ENCODE results near the gene CDT1.

CDT1 gene

DNA sequence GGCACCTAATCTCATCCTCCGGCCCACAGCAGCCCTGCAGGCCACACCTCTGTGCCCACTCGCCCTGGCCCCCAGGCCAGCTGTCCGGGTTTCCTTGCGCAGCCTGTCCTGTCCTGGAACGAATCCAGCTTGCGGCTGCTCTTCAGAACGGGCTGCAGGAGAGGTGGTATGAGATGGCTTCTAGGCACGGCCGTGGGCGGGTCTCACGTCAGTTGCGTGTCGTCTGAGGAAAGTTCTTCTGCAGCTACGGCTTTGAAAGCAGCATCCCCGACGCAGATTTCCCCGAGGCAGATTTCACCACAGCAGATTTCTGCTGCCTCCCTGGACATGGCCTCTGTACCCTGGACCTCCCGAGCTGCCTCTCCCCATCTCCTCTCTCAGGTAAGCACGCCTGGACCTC lies 35.0 kb downstream of the CDT1 start:
- Histone ChIP-seq H3K27ac (peak overlapping the region in 8 of 11 experiments; percentile 72 to 88 (median 84); a peak in 16 of 22 replicates), H3K9ac (peak overlapping the region in 8 of 11 experiments; percentile 33 to 80 (median 74); a peak in 11 of 22 replicates), H3K36me3 (peaks cover 8 to 64% (median 32%) of the 10 kb centered on the region in 11 experiments; a peak in 19 of 22 replicates), H4K20me1 (peaks cover 24 to 95% (median 56%) of the 10 kb centered on the region in 11 experiments; a peak in 18 of 22 replicates), H3K4me3 (no peak overlapping the region; a peak in 1 of 20 replicates), H3K27me3 (peaks cover 10 to 20% (median 15%) of the 10 kb centered on the region in 11 experiments; a peak in 20 of 22 replicates), H3K9me3 (replicated peaks in 1 of 11) (no peaks in the 10 kb centered on the region), H3K4me1 (peaks cover 51 to 93% (median 79%) of the 10 kb centered on the region in 10 experiments), H3K4me2 (peak overlapping the region; percentile 68 to 97 (median 92))
- no peak for TF ChIP-seq Cebpa-rat (IDR thresholded peaks at IDR 0.05)

DNA sequence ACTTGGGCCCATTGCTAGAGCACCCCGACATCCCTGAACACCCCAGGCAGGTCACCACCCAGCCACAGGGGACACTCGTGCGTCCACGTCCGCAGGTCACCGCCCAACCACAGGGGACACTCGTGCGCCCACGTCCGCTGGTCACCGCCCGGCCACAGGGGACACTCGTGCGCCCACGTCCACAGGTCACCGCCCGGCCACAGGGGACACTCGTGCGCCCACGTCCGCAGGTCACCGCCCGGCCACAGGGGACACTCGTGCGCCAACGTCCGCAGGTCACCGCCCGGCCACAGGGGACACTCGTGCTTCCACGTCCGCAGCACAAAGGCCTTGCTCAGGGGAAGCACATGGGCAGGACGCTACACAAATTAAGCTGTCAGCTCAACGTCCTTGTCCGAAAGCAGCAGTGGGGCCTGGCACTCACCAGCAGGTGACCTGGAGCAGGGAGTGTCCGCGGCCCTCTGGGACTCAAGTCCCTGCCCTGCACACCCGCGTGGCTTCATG lies 35.5 kb downstream of the CDT1 start:
- H3K4me2 ChIP-seq: peak overlapping the region; percentile 68 to 97 (median 92)
- peak overlapping the region in 10 of 11 experiments; percentile 28 to 88 (median 84); a peak in 19 of 22 replicates for H3K27ac ChIP-seq
- H3K9ac ChIP-seq: peak overlapping the region in 10 of 11 experiments; percentile 22 to 80 (median 73); a peak in 16 of 22 replicates

DNA sequence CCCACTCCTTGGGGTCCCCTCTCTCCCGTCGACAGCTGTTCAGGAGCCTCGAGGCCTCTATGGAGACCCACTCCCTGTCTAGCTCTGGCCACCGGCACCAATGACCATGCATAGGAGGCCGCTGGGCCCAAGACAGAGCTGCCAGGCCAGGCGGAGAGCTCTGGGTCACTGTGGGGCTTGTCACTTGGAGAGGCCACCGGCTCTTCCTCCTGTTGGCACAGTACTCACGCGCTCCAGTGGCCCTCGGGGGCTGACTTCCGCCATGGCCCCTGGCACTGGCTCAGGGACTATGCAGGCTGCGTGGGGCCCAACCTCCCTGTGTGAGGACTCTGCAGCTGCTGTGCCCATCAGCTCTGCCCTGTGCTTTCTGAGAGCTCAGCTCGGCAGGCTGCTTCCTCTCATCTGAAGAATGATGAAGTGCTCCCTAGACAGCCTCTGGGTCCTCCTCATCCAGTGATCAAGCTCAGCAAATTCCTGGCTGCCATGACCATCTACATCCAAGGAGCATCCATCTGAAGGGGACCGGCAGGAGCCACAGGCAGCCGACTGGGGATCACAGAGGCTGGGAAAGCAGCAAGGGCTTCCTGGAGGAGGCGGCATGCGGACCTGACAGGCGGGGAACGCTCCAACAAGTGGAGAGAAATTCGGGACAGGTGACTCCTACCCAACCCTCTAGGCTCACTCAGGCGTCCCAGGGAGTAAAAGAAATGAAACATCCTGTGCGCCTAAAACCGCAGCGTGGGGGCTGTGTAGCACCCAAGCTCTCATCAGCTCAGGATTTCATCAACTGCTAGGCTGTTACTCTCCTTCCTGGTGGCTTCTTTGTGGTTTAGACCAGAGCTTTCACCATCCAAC lies 36.4 kb downstream of the CDT1 start:
- Histone ChIP-seq H3K9ac (peak overlapping the region; percentile 0 to 80 (median 72); a peak in 19 of 22 replicates), H3K36me3 (peaks cover 3 to 53% (median 27%) of the 10 kb centered on the region in 11 experiments; a peak in 19 of 22 replicates), H4K20me1 (peaks cover 32 to 98% (median 68%) of the 10 kb centered on the region in 11 experiments; a peak in 18 of 22 replicates), H3K4me1 (peaks cover 51 to 86% (median 76%) of the 10 kb centered on the region in 10 experiments), H3K4me3 (peak overlapping the region in 7 of 10 experiments; percentile 13 to 57 (median 32); a peak in 12 of 20 replicates), H3K27ac (peak overlapping the region in 10 of 11 experiments; percentile 28 to 88 (median 84); a peak in 19 of 22 replicates), H3K9me3 (replicated peaks in 1 of 11) (no peaks in the 10 kb centered on the region), H3K27me3 (peaks cover 10 to 20% (median 13%) of the 10 kb centered on the region in 11 experiments; a peak in 20 of 22 replicates), H3K4me2 (peak overlapping the region; percentile 68 to 97 (median 91))
- TF ChIP-seq Cebpa-rat (IDR thresholded peaks at IDR 0.05): peak in 8 of 11 experiments; percentile 58 to 96 (median 80); a peak in 15 of 22 replicates

More for the DNA sequence above, 35.5 kb downstream of the CDT1 start:
- Histone ChIP-seq H4K20me1 (peaks cover 25 to 96% (median 59%) of the 10 kb centered on the region in 11 experiments; a peak in 18 of 22 replicates), H3K4me1 (peaks cover 51 to 89% (median 74%) of the 10 kb centered on the region in 10 experiments), H3K4me3 (peak overlapping the region in 5 of 10 experiments; percentile 13 to 57 (median 27); a peak in 5 of 20 replicates), H3K9me3 (replicated peaks in 1 of 11) (no peaks in the 10 kb centered on the region), H3K27me3 (peaks cover 10 to 20% (median 15%) of the 10 kb centered on the region in 11 experiments; a peak in 20 of 22 replicates), H3K36me3 (peaks cover 8 to 61% (median 32%) of the 10 kb centered on the region in 11 experiments; a peak in 19 of 22 replicates)
- no peak for TF ChIP-seq Cebpa-rat (IDR thresholded peaks at IDR 0.05)

DNA sequence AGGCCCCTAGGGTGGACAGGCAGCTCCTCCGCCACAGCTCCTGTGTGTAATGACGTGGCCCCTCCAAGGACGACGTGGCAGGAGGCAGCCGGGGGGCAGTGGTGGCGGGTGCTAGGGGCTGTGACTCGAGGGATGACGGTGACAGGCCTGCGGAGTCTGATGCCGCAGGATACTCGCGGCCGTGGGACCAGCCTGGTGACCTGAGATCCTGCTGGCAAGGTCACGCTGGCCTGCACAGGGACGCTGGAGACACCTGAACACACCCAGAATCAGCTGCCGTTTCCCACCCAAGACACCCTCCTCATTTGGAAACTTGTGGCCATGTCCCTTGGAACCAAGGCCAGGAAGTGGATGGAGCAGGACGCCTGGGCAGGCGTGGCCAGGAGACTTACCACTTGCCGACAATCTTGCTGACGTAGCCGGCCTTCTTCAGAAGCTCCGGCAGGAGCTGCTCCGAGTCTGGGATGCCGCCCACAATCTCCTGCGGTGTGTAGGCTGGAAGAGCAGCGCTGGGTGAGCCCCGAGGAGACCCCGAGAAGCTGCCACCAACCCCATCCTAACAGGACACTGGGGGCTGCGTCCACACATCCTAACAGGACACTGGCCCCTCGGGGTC lies 37.1 kb downstream of the CDT1 start:
- Histone ChIP-seq H3K9me3 (replicated peaks in 1 of 11) (no peaks in the 10 kb centered on the region), H3K27me3 (peaks cover 3 to 14% (median 7%) of the 10 kb centered on the region in 11 experiments; a peak in 19 of 22 replicates), H3K9ac (peak overlapping the region; percentile 0 to 80 (median 72); a peak in 19 of 22 replicates), H3K4me2 (peak overlapping the region; percentile 68 to 97 (median 91)), H4K20me1 (peaks cover 32 to 98% (median 74%) of the 10 kb centered on the region in 11 experiments; a peak in 18 of 22 replicates), H3K27ac (peak overlapping the region in 9 of 11 experiments; percentile 71 to 88 (median 84); a peak in 18 of 22 replicates), H3K4me3 (peak overlapping the region in 6 of 10 experiments; percentile 25 to 57 (median 32); a peak in 11 of 20 replicates), H3K4me1 (peaks cover 51 to 82% (median 72%) of the 10 kb centered on the region in 10 experiments), H3K36me3 (peaks cover 0 to 48% (median 19%) of the 10 kb centered on the region in 11 experiments; a peak in 17 of 22 replicates)
- peak in 1 of 11 experiments; percentile 1; a peak in 1 of 22 replicates for TF ChIP-seq Cebpa-rat (IDR thresholded peaks at IDR 0.05)

DNA sequence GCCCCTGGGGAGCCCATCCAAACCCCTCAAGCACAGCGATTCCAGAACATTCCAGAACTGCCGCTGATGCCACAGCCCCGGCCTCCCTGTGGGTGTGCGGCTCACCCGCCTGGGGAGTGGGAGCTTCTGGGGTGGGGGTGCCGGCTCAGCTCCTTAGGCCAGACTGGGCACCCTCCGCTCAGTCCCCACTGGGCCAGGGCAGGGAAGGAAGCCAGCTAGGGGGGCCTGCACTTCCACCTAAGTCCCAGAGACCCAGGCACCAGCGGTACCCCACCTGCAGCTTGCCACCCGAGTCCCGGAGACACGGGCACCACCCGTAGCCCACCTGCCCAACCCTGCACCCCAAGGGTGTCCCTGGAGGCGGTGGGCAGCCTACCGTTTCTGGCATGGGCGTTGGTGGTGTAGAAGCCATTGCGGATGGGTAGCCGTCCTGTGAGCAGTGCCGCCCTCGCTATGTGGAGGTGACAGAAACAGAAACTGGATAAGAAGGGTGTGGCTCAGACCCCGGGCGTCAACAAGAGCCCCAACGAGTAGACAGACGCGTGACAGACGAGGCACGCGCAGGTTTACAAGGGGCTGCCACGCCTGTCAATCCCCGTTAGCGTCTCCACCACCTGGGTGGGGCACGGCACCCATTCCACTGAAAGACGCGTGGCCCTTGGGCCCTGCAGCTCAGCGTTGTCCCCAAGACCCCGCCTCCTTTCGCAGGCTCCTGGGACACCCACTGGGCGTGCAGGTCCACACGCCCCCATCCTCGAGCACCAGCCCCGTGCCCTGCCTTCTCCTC lies 38.1 kb downstream of the CDT1 start:
- Histone ChIP-seq H3K4me2 (peak overlapping the region; percentile 68 to 97 (median 91)), H3K27me3 (peaks cover 0 to 4% (median 0%) of the 10 kb centered on the region in 11 experiments; a peak in 4 of 22 replicates), H3K9ac (peak overlapping the region in 10 of 11 experiments; percentile 0 to 80 (median 73); a peak in 15 of 22 replicates), H3K36me3 (peaks cover 0 to 54% (median 22%) of the 10 kb centered on the region in 11 experiments; a peak in 17 of 22 replicates), H3K9me3 (replicated peaks in 1 of 11) (no peaks in the 10 kb centered on the region), H3K27ac (peak overlapping the region in 9 of 11 experiments; percentile 71 to 88 (median 84); a peak in 17 of 22 replicates), H3K4me1 (peaks cover 51 to 71% (median 63%) of the 10 kb centered on the region in 10 experiments), H4K20me1 (peaks cover 37 to 100% (median 71%) of the 10 kb centered on the region in 11 experiments; a peak in 18 of 22 replicates), H3K4me3 (peak overlapping the region in 3 of 10 experiments; percentile 25 to 57 (median 27); a peak in 7 of 20 replicates)
- TF ChIP-seq Cebpa-rat (IDR thresholded peaks at IDR 0.05): no peak

DNA sequence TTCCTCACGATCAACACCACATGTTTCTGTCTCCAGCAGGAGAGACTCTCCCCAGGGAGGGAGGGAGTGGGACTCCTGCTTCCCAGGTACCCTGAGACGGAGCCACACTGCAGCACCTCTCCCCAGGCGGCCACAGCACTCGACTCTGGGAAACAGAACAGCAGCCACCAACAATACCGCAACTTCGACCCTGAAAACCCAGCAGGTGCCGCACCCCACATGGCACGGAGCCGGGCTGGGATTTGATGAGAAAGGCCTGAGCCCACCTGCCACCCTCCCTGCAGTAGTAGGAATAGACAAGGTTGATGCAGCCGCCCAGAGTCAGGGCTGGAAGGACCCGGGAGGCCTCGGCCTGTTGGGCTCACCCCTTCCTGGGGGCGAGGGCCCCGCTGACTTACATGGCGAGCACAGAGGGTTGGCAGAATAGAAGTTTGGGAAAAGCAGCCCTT lies 38.7 kb downstream of the CDT1 start:
- Histone ChIP-seq H4K20me1 (peaks cover 40 to 100% (median 71%) of the 10 kb centered on the region in 11 experiments; a peak in 19 of 22 replicates), H3K27me3 (no peaks in the 10 kb centered on the region), H3K36me3 (peaks cover under 1 to 59% (median 27%) of the 10 kb centered on the region in 11 experiments; a peak in 17 of 22 replicates), H3K4me2 (peak overlapping the region in 10 of 11 experiments; percentile 68 to 97 (median 92); a peak in 19 of 22 replicates), H3K4me3 (no peak overlapping the region), H3K9me3 (replicated peaks in 1 of 11) (no peaks in the 10 kb centered on the region), H3K4me1 (peaks cover 48 to 65% (median 57%) of the 10 kb centered on the region in 10 experiments), H3K27ac (peak overlapping the region in 5 of 11 experiments; percentile 30 to 88 (median 84); a peak in 5 of 22 replicates), H3K9ac (peak overlapping the region in 2 of 11 experiments; percentile 75 to 80; a peak in 2 of 22 replicates)
- TF ChIP-seq Cebpa-rat (IDR thresholded peaks at IDR 0.05): no peak

DNA sequence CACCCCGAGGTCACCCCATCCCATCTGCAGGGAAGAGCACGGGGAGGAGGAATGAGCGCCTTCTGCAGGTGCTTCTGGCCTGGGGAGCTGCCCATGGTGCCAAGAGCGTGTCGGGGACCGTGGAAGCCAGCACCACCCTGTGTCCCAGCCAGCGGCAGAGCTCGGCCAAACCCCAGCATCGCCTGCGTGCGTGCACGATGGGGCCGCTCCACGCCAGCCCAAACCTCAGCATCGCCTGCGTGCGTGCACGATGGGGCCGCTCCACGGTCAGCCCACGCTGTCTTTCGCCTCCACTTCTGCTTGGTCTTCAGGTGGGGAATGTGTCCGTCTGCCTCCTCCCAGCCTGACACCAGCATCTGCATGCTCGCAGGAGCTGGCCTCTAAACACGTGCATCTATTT lies 39.2 kb downstream of the CDT1 start:
- H3K36me3 ChIP-seq: peaks cover 5 to 64% (median 32%) of the 10 kb centered on the region in 11 experiments; a peak in 18 of 22 replicates

More for the DNA sequence above, 39.2 kb downstream of the CDT1 start:
- Histone ChIP-seq H3K27ac (no peak overlapping the region), H3K27me3 (no peaks in the 10 kb centered on the region), H3K4me2 (peak overlapping the region in 2 of 11 experiments; percentile 94 to 95; a peak in 2 of 22 replicates), H3K9ac (no peak overlapping the region), H3K9me3 (replicated peaks in 1 of 11) (no peaks in the 10 kb centered on the region), H3K4me3 (no peak overlapping the region), H4K20me1 (peaks cover 44 to 100% (median 72%) of the 10 kb centered on the region in 11 experiments; a peak in 19 of 22 replicates), H3K4me1 (peaks cover 43 to 61% (median 52%) of the 10 kb centered on the region in 10 experiments)
- no peak for TF ChIP-seq Cebpa-rat (IDR thresholded peaks at IDR 0.05)

Data from BLaER1 treated with 17β-estradiol and CSF1 and Interleukin-3, amounts not matched to agents 10 nM and 100 nM (cell line).